ENCODE data around the gene MYH10. TPM values are rescaled to one million over a fixed set of nuclear protein-coding genes. Genes with fewer than 3 reads are reported as not detected.

The MYH10 gene
- total RNA-seq, 2 donors from 2014 or later, result 48.6 to 56.6 TPM

DNA sequence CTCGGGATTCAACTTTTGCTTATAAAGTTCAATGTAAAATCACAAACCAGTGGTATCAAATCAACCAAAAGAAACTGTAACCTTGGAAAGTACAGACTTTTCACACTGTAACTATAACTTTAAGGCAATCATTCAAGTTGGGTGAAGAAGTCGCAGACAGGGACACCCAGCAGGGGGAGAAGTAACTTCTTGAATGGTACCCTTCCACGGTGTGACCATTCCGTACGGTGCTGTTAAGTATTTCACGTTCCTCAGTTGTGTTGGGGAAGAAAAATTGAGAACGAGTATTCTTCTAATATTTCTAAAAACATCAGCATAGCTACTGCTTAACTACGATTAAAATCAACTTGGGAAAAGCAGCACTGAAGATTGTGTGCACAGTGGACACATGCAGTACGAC is 55.8 kb downstream of the MYH10 start:
- TF ChIP-seq CTCF (IDR thresholded peaks at IDR 0.05) (peak in 1 of 4 experiments; percentile 21), POLR2A (IDR thresholded peaks at IDR 0.05) (no peak)
- no peak overlapping the region for H3K27ac ChIP-seq
- H3K9me3 ChIP-seq, result no peaks in the 10 kb centered on the region
- H3K4me1 ChIP-seq (replicated peaks), result no peaks in the 10 kb centered on the region
- intact Hi-C loops (cut with DNase I), result loop anchor here (5.0 kb wide), 1 partner anchor 173 kb away; no protein-coding TSS in a partner anchor
- no peak overlapping the region for H3K4me3 ChIP-seq
- no peak for DNase-seq (ENCODE audit: low spot score)
- no peaks in the 10 kb centered on the region for H3K27me3 ChIP-seq (replicated peaks; ENCODE audit: insufficient read depth)
- H3K36me3 ChIP-seq, result no peaks in the 10 kb centered on the region
- 79% methylated on average over 9 of the region's 9 CpGs for WGBS

DNA sequence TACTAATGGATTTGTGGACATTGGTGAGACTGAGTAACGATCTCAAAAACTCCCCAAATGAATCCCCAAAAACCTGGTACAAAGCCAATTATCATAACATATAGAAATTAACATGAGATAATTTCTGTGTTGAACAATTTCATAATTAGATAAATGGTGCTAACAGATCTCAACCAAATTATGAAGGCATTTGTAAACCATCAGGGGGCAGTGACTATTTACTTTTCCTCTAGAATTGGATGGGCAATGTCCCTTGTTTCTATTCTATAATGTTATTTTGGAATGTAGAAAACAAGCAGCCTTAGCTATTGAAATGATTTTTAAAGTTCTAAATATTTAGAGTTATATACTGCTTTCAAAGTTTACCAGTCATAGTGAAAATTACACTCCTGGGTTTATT is 57.8 kb downstream of the MYH10 start:
- Histone ChIP-seq H3K9me3 (no peaks in the 10 kb centered on the region), H3K27ac (no peak overlapping the region), H3K4me1 (replicated peaks) (no peaks in the 10 kb centered on the region), H3K27me3 (replicated peaks; ENCODE audit: insufficient read depth) (no peaks in the 10 kb centered on the region), H3K36me3 (no peaks in the 10 kb centered on the region), H3K4me3 (no peak overlapping the region)
- TF ChIP-seq CTCF (IDR thresholded peaks at IDR 0.05) (peak in 2 of 4 experiments; percentile 40 to 44), POLR2AphosphoS5 (IDR thresholded peaks at IDR 0.05) (no peak), POLR2A (IDR thresholded peaks at IDR 0.05) (no peak)
- intact Hi-C loops (cut with DNase I), result loop anchor here (5.0 kb wide), 1 partner anchor 175 kb away; no protein-coding TSS in a partner anchor
- WGBS, result 92% methylated on average over 1 of the region's 1 CpG
- no peak for DNase-seq (ENCODE audit: low spot score)

DNA sequence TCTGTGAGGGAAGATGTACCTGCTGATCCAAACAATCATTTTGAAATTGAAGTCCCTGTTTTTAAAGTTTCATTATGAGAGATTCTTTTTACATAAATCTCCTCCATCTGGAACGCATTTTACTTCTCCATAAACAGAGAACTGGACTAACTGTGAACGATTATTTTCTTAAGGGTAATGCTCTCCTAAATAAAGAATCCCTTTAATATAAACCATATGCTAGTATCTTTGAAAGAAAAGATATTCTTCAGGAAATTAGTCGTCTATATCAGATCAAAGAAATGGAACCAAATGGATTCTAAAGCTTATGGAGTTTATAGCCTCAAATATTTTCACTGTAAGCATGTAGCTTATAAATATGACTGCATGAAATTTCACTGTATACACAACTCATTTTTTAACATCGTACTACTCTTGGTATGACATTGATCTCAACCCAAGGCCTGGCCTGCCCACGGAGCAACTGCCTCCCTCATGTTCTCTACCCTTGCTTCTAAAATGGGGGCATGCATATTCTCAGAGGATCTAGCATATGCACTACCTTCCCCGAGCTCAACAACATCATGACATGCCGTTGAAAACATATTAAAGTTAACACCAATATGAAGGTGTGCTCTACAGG is 66.4 kb downstream of the MYH10 start:
- intact Hi-C loops (cut with DNase I), result no loop called here
- Histone ChIP-seq H3K27ac (no peak overlapping the region), H3K9me3 (no peaks in the 10 kb centered on the region), H3K4me3 (no peak overlapping the region), H3K36me3 (no peaks in the 10 kb centered on the region), H3K4me1 (replicated peaks) (no peaks in the 10 kb centered on the region), H3K27me3 (replicated peaks; ENCODE audit: insufficient read depth) (no peaks in the 10 kb centered on the region)
- WGBS, result 48% methylated on average over 7 of the region's 7 CpGs
- TF ChIP-seq CTCF (IDR thresholded peaks at IDR 0.05), result no peak
- no peak for DNase-seq (ENCODE audit: low spot score)

DNA sequence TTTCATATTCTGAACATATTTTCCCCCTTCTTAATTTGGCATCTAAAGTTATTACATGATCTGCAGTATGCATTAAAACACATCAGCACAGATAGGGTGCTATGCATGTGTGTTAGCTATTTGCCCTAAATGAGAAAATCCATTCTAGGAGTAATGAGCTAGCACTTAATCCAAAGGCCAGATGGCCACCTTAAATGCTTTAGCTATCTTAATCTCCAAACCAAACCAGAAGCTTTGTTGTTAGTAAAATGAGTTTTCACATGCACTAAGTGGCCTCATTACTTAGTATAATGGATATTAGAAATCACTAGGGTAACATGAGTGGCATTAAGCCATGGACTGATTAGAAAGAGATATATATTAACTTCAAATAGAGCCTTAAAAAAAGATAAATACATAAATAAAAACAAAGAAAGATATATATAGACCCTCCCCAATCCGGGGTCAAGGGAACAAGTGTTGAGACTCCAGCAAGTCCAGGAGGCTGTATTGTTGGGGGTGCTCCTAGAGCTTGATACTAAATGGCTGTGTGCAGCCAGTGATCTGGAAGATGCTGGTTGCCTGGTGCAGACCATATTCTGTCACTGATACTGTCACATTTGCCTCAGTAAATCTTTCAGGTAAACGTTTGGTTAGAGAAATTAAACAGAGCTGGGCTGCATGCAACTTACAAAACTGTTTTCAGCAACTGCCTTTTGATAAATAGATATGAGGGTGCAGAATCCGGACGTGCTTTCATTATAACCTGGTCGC is 67.3 kb downstream of the MYH10 start:
- H3K27me3 ChIP-seq (replicated peaks; ENCODE audit: insufficient read depth), result no peaks in the 10 kb centered on the region

More for the DNA sequence above, 67.3 kb downstream of the MYH10 start:
- H3K4me1 ChIP-seq (replicated peaks), result no peaks in the 10 kb centered on the region
- H3K4me3 ChIP-seq, result no peak overlapping the region
- intact Hi-C loops (cut with DNase I), result no loop called here
- H3K9me3 ChIP-seq, result no peaks in the 10 kb centered on the region
- no peaks in the 10 kb centered on the region for H3K36me3 ChIP-seq
- H3K27ac ChIP-seq, result no peak overlapping the region
- TF ChIP-seq POLR2A (IDR thresholded peaks at IDR 0.05), result no peak
- TF ChIP-seq POLR2AphosphoS5 (IDR thresholded peaks at IDR 0.05), result no peak
- no peak for TF ChIP-seq CTCF (IDR thresholded peaks at IDR 0.05)
- DNase-seq (ENCODE audit: low spot score), result no peak
- WGBS, result 42% methylated on average over 5 of the region's 5 CpGs
